CD4-positive, alpha-beta memory T cell (primary cell): Measurements from ENCODE around the gene NECAB2. TPM values are rescaled to one million over a fixed set of nuclear protein-coding genes. Genes with fewer than 3 reads are reported as not detected.

Source experiments
- CTCF ChIA-PET: fragments of 350-600 bp; sonication (Branson Sonifier 250); formaldehyde crosslinking; loops from one replicate; lab custom pipeline; 2021; ENCODE audit warnings: inconsistent platforms; ENCODE audit not compliant: partially characterized antibody; lab: Charles Lee
- POLR2A ChIA-PET: fragments of 350-600 bp; sonication (Branson Sonifier 250); formaldehyde crosslinking; loops from one replicate; lab custom pipeline; 2021; ENCODE audit not compliant: partially characterized antibody; lab: Charles Lee
- DNase-seq, 5 donors: peaks; one replicate each; pipeline versions ENCODE4 v3.0.0 to v3.0.0-alpha.2; 2020 to 2022; ENCODE audit warnings: mixed read lengths in 1 of 5
- H3K27ac ChIP-seq: one replicate; pipeline ENCODE4 v1.7.0; 2013; ENCODE audit warnings: low read depth, low read length
- H3K27me3 ChIP-seq: 2 replicates; pipeline ENCODE4 v1.7.0; 2013; ENCODE audit warnings: mild to moderate bottlenecking, low read length, moderate library complexity; ENCODE audit not compliant: insufficient read depth
- H3K36me3 ChIP-seq: 2 replicates; pipeline ENCODE4 v1.7.0; 2013; ENCODE audit warnings: mild to moderate bottlenecking, low read length, moderate library complexity; ENCODE audit not compliant: insufficient read depth
- H3K4me1 ChIP-seq: 2 replicates; pipeline ENCODE4 v1.7.0; 2013; ENCODE audit warnings: mild to moderate bottlenecking, low read length, moderate library complexity; ENCODE audit not compliant: insufficient read depth
- H3K4me3 ChIP-seq, 2 donors: one replicate each; pipeline ENCODE4 v1.7.0; 2013; ENCODE audit warnings: low read length in 2 of 2, mild to moderate bottlenecking in 1 of 2
- H3K9me3 ChIP-seq, 2 donors: one replicate each; pipeline ENCODE4 v1.7.0; 2013; ENCODE audit warnings: low read length in 2 of 2, control low read depth in 1 of 2; ENCODE audit not compliant: control insufficient read depth in 1 of 2
- H3K27ac Mint-ChIP-seq, 7 donors: one replicate each; pipeline ENCODE4 v1.8.0; 2020 to 2021; ENCODE audit warnings: mixed read lengths in 7 of 7, mild to moderate bottlenecking in 6 of 7, inconsistent platforms in 3 of 7, moderate library complexity in 3 of 7
- H3K27me3 Mint-ChIP-seq, 2 donors: one replicate each; pipeline ENCODE4 v1.8.0; 2020 to 2021; ENCODE audit warnings: mixed read lengths in 2 of 2
- H3K36me3 Mint-ChIP-seq, 2 donors: one replicate each; pipeline ENCODE4 v1.8.0; 2020 to 2021; ENCODE audit warnings: mixed read lengths in 2 of 2, inconsistent platforms in 1 of 2, mild to moderate bottlenecking in 1 of 2
- H3K4me1 Mint-ChIP-seq, 4 donors: one replicate each; pipeline ENCODE4 v1.8.0; 2020 to 2021; ENCODE audit warnings: mixed read lengths in 4 of 4, mild to moderate bottlenecking in 1 of 4
- H3K4me3 Mint-ChIP-seq, 8 donors: one replicate each; pipeline ENCODE4 v1.8.0; 2020 to 2021; ENCODE audit warnings: mixed read lengths in 8 of 8, mild to moderate bottlenecking in 7 of 8, moderate library complexity in 6 of 8, inconsistent platforms in 3 of 8
- H3K9me3 Mint-ChIP-seq, 8 donors: one replicate each; pipeline ENCODE4 v1.8.0; 2020 to 2021; ENCODE audit warnings: mixed read lengths in 8 of 8, mild to moderate bottlenecking in 5 of 8, inconsistent platforms in 3 of 8, moderate library complexity in 1 of 8
- intact Hi-C: fragments of 100-400 bp; cut with micrococcal nuclease; formaldehyde crosslinking; loops from one replicate; pipeline ENCODE4 v1.15.1; 2023
- polyA plus RNA-seq, 2 donors: library from polyadenylated mRNA; unstranded; fragments of 300-500 nt; fragmentation: Illumina TruSeq; gene quantifications; one replicate each; pipeline ENCODE4 v1.2.3, GENCODE V29; 2021
- total RNA-seq, 2 experiments: library from RNA; stranded (reverse); gene quantifications; one replicate each; pipeline ENCODE4 v1.2.3, GENCODE V29; 2021

The NECAB2 gene
- total and polyA plus RNA-seq, 4 experiments from 2014 or later, result not detected

DNA sequence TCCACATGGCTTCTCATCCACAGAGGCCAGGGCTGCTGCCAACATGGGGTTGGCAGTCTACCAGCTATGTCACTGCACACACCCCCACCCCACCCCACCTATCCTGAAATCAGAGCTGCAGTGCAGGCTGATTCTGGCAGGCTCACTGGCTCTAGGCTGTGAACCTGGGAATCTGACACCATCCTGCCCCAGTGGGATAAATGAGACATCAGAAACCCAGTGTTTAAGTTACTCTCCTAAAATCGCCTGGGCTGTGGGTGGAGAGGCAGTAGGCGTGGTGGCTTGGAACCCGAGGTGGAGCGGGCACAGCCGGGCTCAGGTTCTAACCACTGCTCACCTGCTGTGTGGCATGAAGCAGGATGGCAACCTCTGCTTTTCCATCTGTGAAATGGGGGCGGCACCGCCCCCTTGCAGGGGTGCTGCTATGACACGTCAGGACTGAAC lies 69.0 kb downstream of the NECAB2 start:
- Mint-ChIP-seq H3K4me1 (no peaks in the 10 kb centered on the region), H3K9me3 (peaks cover 0 to 10% (median 4%) of the 10 kb centered on the region in 8 donors), H3K27ac (no peak overlapping the region), H3K4me3 (no peak overlapping the region), H3K27me3 (peaks cover 0 to 2% of the 10 kb centered on the region in 2 donors), H3K36me3 (no peaks in the 10 kb centered on the region)
- Histone ChIP-seq H3K27ac (no peak overlapping the region), H3K36me3 (no peaks in the 10 kb centered on the region), H3K4me3 (no peak overlapping the region), H3K4me1 (no peaks in the 10 kb centered on the region), H3K27me3 (no peaks in the 10 kb centered on the region), H3K9me3 (no peaks in the 10 kb centered on the region)
- POLR2A ChIA-PET, result no interaction called here
- CTCF ChIA-PET, result interaction anchor here (0.6 kb wide), 1 partner anchor 1313 kb away, joined by 4 read pairs; no protein-coding TSS in a partner anchor
- intact Hi-C loops, result no loop called here
- no peak for DNase-seq

- Histone ChIP-seq H3K9me3 (no peaks in the 10 kb centered on the region), H3K27me3 (no peaks in the 10 kb centered on the region), H3K36me3 (no peaks in the 10 kb centered on the region), H3K4me3 (no peak overlapping the region), H3K4me1 (no peaks in the 10 kb centered on the region), H3K27ac (no peak overlapping the region)
- ChIA-PET CTCF (interaction anchor here (1.0 kb wide), 1 partner anchor 16 kb away, joined by 3 read pairs; no protein-coding TSS in a partner anchor), POLR2A (no interaction called here)
- DNase-seq, result no peak
- H3K36me3 Mint-ChIP-seq, result no peaks in the 10 kb centered on the region
- intact Hi-C loops, result no loop called here
- no peak overlapping the region for H3K4me3 Mint-ChIP-seq
- peaks cover 0 to 10% (median 4%) of the 10 kb centered on the region in 8 donors for H3K9me3 Mint-ChIP-seq
- peaks cover 0 to 2% of the 10 kb centered on the region in 2 donors for H3K27me3 Mint-ChIP-seq
- no peak overlapping the region for H3K27ac Mint-ChIP-seq
- peaks cover 0 to 3% (median 0%) of the 10 kb centered on the region in 4 donors for H3K4me1 Mint-ChIP-seq
Observed at GRCh38 chr16:84038469-84038868, 70.4 kb downstream of the NECAB2 start.

DNA sequence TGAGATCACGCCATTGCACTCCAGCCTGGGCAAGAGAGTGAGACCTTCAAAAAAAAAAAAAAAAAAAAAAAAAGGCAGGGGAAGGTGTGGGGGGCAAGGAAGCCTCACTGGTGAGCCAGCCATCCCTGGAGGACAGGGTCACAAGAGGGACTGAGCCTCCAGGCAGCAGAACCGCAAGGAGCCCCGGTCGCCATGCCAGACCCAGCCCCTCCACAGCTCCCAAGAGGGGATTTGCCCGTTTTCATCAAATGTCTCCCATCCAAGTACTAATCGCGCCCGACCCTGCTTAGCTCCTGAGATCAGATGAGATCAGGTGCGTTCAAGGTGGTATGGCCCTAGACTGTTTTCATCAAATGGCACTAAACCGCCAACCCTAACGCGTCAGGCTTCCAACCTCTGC lies 71.7 kb downstream of the NECAB2 start:
- DNase-seq, result no peak
- Mint-ChIP-seq H3K27ac (no peak overlapping the region), H3K4me3 (no peak overlapping the region), H3K4me1 (peaks cover 2 to 14% (median 8%) of the 10 kb centered on the region in 4 donors), H3K9me3 (peaks cover 0 to 10% (median 4%) of the 10 kb centered on the region in 8 donors), H3K36me3 (no peaks in the 10 kb centered on the region), H3K27me3 (peaks cover 0 to 6% of the 10 kb centered on the region in 2 donors)
- POLR2A ChIA-PET, result no interaction called here
- Histone ChIP-seq H3K36me3 (no peaks in the 10 kb centered on the region), H3K27ac (no peak overlapping the region), H3K4me1 (no peaks in the 10 kb centered on the region), H3K4me3 (no peak overlapping the region), H3K9me3 (no peaks in the 10 kb centered on the region), H3K27me3 (no peaks in the 10 kb centered on the region)
- intact Hi-C loops, result no loop called here
- CTCF ChIA-PET, result no interaction called here

- Mint-ChIP-seq H3K27ac (no peak overlapping the region), H3K27me3 (peaks cover 0 to 6% of the 10 kb centered on the region in 2 donors), H3K4me1 (peaks cover 2 to 14% (median 8%) of the 10 kb centered on the region in 4 donors), H3K9me3 (peaks cover 0 to 8% (median 4%) of the 10 kb centered on the region in 8 donors), H3K36me3 (no peaks in the 10 kb centered on the region), H3K4me3 (no peak overlapping the region)
- no peak for DNase-seq
- POLR2A ChIA-PET, result no interaction called here
- no peaks in the 10 kb centered on the region for H3K9me3 ChIP-seq
- H3K4me1 ChIP-seq, result no peaks in the 10 kb centered on the region
- H3K4me3 ChIP-seq, result no peak overlapping the region
- H3K27ac ChIP-seq, result no peak overlapping the region
- H3K27me3 ChIP-seq, result no peaks in the 10 kb centered on the region
- intact Hi-C loops, result no loop called here
- CTCF ChIA-PET, result no interaction called here
- no peaks in the 10 kb centered on the region for H3K36me3 ChIP-seq
Observed at GRCh38 chr16:84040226-84040822, 72.3 kb downstream of the NECAB2 start.

GRCh38 chr16:84040823-84041820 lies 73.1 kb downstream of the NECAB2 start:
- no peak overlapping the region for H3K4me3 Mint-ChIP-seq
- POLR2A ChIA-PET, result no interaction called here

GRCh38 chr16:84041881-84042280 lies 73.8 kb downstream of the NECAB2 start:
- ChIA-PET CTCF (no interaction called here), POLR2A (no interaction called here)
- no peaks in the 10 kb centered on the region for H3K9me3 ChIP-seq

More at GRCh38 chr16:84040823-84041820, 73.1 kb downstream of the NECAB2 start:
- Mint-ChIP-seq H3K4me1 (peaks cover 2 to 14% (median 8%) of the 10 kb centered on the region in 4 donors), H3K9me3 (peaks cover 0 to 4% (median under 1%) of the 10 kb centered on the region in 8 donors), H3K27me3 (peaks cover 0 to 6% of the 10 kb centered on the region in 2 donors), H3K27ac (no peak overlapping the region), H3K36me3 (no peaks in the 10 kb centered on the region)
- H3K4me3 ChIP-seq, result no peak overlapping the region
- intact Hi-C loops, result no loop called here
- H3K27me3 ChIP-seq, result no peaks in the 10 kb centered on the region
- H3K9me3 ChIP-seq, result no peaks in the 10 kb centered on the region
- CTCF ChIA-PET, result no interaction called here
- no peaks in the 10 kb centered on the region for H3K4me1 ChIP-seq
- no peak for DNase-seq
- H3K36me3 ChIP-seq, result no peaks in the 10 kb centered on the region
- H3K27ac ChIP-seq, result no peak overlapping the region

More at GRCh38 chr16:84041881-84042280, 73.8 kb downstream of the NECAB2 start:
- intact Hi-C loops, result no loop called here
- no peak for DNase-seq
- H3K27me3 Mint-ChIP-seq, result peaks cover 0 to 6% of the 10 kb centered on the region in 2 donors
- H3K27ac Mint-ChIP-seq, result no peak overlapping the region
- Histone ChIP-seq H3K4me1 (no peaks in the 10 kb centered on the region), H3K27me3 (no peaks in the 10 kb centered on the region), H3K27ac (no peak overlapping the region), H3K4me3 (no peak overlapping the region), H3K36me3 (no peaks in the 10 kb centered on the region)
- no peak overlapping the region for H3K4me3 Mint-ChIP-seq
- H3K9me3 Mint-ChIP-seq, result no peaks in the 10 kb centered on the region
- peaks cover 2 to 14% (median 8%) of the 10 kb centered on the region in 4 donors for H3K4me1 Mint-ChIP-seq
- no peaks in the 10 kb centered on the region for H3K36me3 Mint-ChIP-seq
